ENCODE results near the gene RCL1.
"Not testable (repeated sequence)": the region's sequence is repeated elsewhere in the genome, so short reads cannot be mapped to it uniquely, and the experiment has no call there.

RCL1 gene

DNA sequence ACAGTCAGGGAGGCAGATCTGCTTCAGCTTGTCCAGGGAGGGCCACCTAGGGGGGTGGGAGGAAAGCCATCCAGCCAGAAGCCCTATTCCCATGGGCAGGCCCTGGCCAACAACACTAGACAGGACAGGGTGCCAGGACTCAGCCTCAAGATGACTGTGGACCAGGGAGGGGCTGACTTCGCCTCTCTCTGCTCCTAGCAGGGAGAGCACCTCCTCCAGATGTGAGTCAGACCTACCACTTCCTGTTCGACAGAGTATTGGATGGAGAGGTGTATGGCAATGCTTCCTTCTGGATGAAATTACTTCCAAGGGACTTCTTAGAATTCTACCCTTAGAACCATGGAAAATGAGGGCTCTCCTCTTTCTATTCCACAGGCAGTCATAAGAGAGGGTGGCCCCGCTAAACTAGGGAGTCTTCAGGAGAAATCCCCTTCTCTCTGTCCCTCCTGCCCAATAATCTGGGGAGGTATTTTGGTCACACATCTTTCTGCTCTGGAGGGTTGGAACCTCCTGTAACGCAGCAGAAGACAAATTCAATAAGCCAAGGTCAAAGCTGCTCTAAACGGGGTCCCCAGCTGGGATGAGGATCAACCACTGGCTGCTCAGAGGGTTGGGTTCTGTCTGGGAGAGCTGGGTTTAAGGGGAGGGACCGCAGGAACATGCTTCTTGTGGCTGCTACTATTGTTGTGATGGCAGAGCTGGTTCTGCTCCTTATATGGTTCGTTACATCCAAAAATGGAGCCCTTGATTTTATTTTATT lies 23.2 kb upstream of the RCL1 start:
- no peak for DNase-seq (ENCODE audit: low read depth, low spot score)
- no peak for TF ChIP-seq SUZ12 (IDR thresholded peaks at IDR 0.05; ENCODE audit: extremely low read depth, insufficient read depth, insufficient read length)
- no peaks in the 10 kb centered on the region for H3K9me3 ChIP-seq (ENCODE audit: insufficient read depth, low read length)
- no peaks in the 10 kb centered on the region for H3K27me3 ChIP-seq (ENCODE audit: insufficient read depth, insufficient read length)
- no peak overlapping the region for H3K9ac ChIP-seq (ENCODE audit: insufficient read length, low read depth)
- no peaks in the 10 kb centered on the region for H3K36me3 ChIP-seq (ENCODE audit: insufficient read depth, insufficient read length, low read length)
- H3K4me1 ChIP-seq (ENCODE audit: insufficient read depth, insufficient read length) = no peaks in the 10 kb centered on the region
- H3K4me3 ChIP-seq (ENCODE audit: insufficient read length, low read depth) = no peak overlapping the region

DNA sequence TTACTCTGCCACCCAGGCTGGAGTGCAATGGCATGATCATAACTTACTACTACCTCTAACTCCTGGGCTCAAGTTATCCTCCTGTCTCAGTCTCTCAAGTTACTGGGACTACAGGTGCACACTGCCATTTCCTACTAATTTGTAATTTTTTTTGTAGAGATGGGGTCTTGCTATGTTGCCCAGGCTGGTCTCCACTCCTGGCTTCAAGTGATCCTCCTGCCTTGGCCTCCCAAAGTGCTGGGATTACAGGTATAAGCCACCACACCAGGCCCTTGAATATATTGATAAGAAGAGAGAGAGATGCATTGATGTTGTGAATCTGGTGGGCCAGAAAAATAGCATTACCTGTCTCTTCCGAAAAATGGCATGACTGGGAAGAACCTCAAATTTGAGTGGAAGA lies 21.0 kb upstream of the RCL1 start:
- no peak for DNase-seq (ENCODE audit: low read depth, low spot score)
- H3K9ac ChIP-seq (ENCODE audit: insufficient read length, low read depth) = no peak overlapping the region
- H3K4me3 ChIP-seq (ENCODE audit: insufficient read length, low read depth) = no peak overlapping the region
- H3K9me3 ChIP-seq (ENCODE audit: insufficient read depth, low read length) = no peaks in the 10 kb centered on the region
- no peaks in the 10 kb centered on the region for H3K36me3 ChIP-seq (ENCODE audit: insufficient read depth, insufficient read length, low read length)
- H3K4me1 ChIP-seq (ENCODE audit: insufficient read depth, insufficient read length) = no peaks in the 10 kb centered on the region
- no peaks in the 10 kb centered on the region for H3K27me3 ChIP-seq (ENCODE audit: insufficient read depth, insufficient read length)
- no peak for TF ChIP-seq ZNF274 (IDR thresholded peaks at IDR 0.05; ENCODE audit: low read depth, low read length)
- no peak for TF ChIP-seq YY1 (IDR thresholded peaks at IDR 0.05; ENCODE audit: insufficient read depth, insufficient read length)
- TF ChIP-seq SUZ12 (IDR thresholded peaks at IDR 0.05; ENCODE audit: extremely low read depth, insufficient read depth, insufficient read length) = no peak

DNA sequence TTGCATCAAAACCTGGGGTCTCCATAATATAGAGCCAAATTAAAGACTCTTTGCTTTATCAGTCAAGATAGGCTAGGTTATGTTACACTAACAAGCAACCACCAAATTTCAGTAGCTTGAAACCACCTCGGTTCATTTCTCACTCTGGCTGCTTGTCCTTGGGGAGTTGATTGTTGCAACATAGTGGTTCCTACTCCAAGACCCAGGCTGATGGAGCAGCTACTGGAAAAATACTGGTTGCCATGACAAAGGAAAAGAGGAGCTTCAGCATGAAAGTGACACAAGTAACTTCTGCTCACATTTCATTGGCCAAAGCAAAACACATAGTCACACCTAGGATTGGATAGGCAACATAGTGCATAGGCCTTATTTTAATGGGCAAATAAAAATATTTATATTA lies 18.5 kb upstream of the RCL1 start:
- no peaks in the 10 kb centered on the region for H3K36me3 ChIP-seq (ENCODE audit: insufficient read depth, insufficient read length, low read length)
- no peak overlapping the region for H3K9ac ChIP-seq (ENCODE audit: insufficient read length, low read depth)
- H3K4me1 ChIP-seq (ENCODE audit: insufficient read depth, insufficient read length) = no peaks in the 10 kb centered on the region
- H3K4me3 ChIP-seq (ENCODE audit: insufficient read length, low read depth) = no peak overlapping the region
- no peaks in the 10 kb centered on the region for H3K9me3 ChIP-seq (ENCODE audit: insufficient read depth, low read length)
- TF ChIP-seq SUZ12 (IDR thresholded peaks at IDR 0.05; ENCODE audit: extremely low read depth, insufficient read depth, insufficient read length) (no peak), ZNF274 (IDR thresholded peaks at IDR 0.05; ENCODE audit: low read depth, low read length) (no peak), YY1 (IDR thresholded peaks at IDR 0.05; ENCODE audit: insufficient read depth, insufficient read length) (no peak)
- no peak for DNase-seq (ENCODE audit: low read depth, low spot score)
- H3K27me3 ChIP-seq (ENCODE audit: insufficient read depth, insufficient read length) = no peaks in the 10 kb centered on the region

DNA sequence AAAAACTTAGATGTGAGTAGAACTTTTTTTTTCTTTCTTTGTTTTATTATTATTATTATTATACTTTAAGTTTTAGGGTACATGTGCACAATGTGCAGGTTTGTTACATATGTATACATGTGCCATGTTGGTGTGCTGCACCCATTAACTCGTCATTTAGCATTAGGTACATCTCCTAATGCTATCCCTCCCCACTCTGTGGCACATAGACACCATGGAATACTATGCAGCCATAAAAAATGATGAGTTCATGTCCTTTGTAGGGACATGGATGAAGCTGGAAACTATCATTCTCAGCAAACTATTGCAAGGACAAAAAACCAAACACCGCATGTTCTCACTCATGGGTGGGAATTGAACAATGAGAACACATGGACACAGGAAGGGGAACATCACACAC lies 17.8 kb upstream of the RCL1 start:
- not testable (repeated sequence) for H3K4me3 ChIP-seq (ENCODE audit: insufficient read length, low read depth); H3K9ac ChIP-seq (ENCODE audit: insufficient read length, low read depth); H3K4me1 ChIP-seq (ENCODE audit: insufficient read depth, insufficient read length); H3K27me3 ChIP-seq (ENCODE audit: insufficient read depth, insufficient read length); DNase-seq (ENCODE audit: low read depth, low spot score); H3K9me3 ChIP-seq (ENCODE audit: insufficient read depth, low read length); H3K36me3 ChIP-seq (ENCODE audit: insufficient read depth, insufficient read length, low read length)

- no peak overlapping the region for H3K9ac ChIP-seq (ENCODE audit: insufficient read length, low read depth)
- H3K4me1 ChIP-seq (ENCODE audit: insufficient read depth, insufficient read length) = peaks cover 3% of the 10 kb centered on the region
- no peaks in the 10 kb centered on the region for H3K9me3 ChIP-seq (ENCODE audit: insufficient read depth, low read length)
- no peaks in the 10 kb centered on the region for H3K36me3 ChIP-seq (ENCODE audit: insufficient read depth, insufficient read length, low read length)
- H3K4me3 ChIP-seq (ENCODE audit: insufficient read length, low read depth) = no peak overlapping the region
- TF ChIP-seq ZNF274 (IDR thresholded peaks at IDR 0.05; ENCODE audit: low read depth, low read length) (no peak), YY1 (IDR thresholded peaks at IDR 0.05; ENCODE audit: insufficient read depth, insufficient read length) (no peak), SUZ12 (IDR thresholded peaks at IDR 0.05; ENCODE audit: extremely low read depth, insufficient read depth, insufficient read length) (no peak)
- DNase-seq (ENCODE audit: low read depth, low spot score) = no peak
- H3K27me3 ChIP-seq (ENCODE audit: insufficient read depth, insufficient read length) = no peaks in the 10 kb centered on the region
Measured at GRCh38 chr9:4780651-4781050, 12.1 kb upstream of the RCL1 start.

DNA sequence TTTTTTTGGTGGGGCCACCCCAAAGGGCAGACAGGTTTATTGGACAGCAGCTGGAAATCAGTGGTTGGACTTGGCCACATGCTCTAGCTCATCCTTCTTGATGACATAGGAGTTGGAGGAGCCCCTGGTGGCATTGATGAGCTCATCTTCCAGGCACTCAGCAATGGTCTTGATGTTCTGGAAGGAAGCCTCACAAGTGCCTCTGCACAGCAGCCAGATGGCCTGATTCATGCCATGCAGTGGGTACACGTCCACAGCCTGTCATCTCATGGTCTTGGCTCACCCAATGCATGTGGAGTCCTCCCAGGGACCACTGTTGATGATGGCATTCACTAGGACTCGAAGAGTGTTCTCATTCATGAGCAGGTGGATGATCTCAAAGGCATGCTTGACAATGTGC lies 11.3 kb upstream of the RCL1 start:
- Histone ChIP-seq H3K4me3 (ENCODE audit: insufficient read length, low read depth) (no peak overlapping the region), H3K9me3 (ENCODE audit: insufficient read depth, low read length) (no peaks in the 10 kb centered on the region), H3K36me3 (ENCODE audit: insufficient read depth, insufficient read length, low read length) (no peaks in the 10 kb centered on the region), H3K9ac (ENCODE audit: insufficient read length, low read depth) (no peak overlapping the region), H3K27me3 (ENCODE audit: insufficient read depth, insufficient read length) (no peaks in the 10 kb centered on the region), H3K4me1 (ENCODE audit: insufficient read depth, insufficient read length) (peaks cover 3% of the 10 kb centered on the region)
- no peak for DNase-seq (ENCODE audit: low read depth, low spot score)
- TF ChIP-seq ZNF274 (IDR thresholded peaks at IDR 0.05; ENCODE audit: low read depth, low read length) (no peak), YY1 (IDR thresholded peaks at IDR 0.05; ENCODE audit: insufficient read depth, insufficient read length) (no peak), SUZ12 (IDR thresholded peaks at IDR 0.05; ENCODE audit: extremely low read depth, insufficient read depth, insufficient read length) (no peak)

- H3K9me3 ChIP-seq (ENCODE audit: insufficient read depth, low read length); H3K4me3 ChIP-seq (ENCODE audit: insufficient read length, low read depth); DNase-seq (ENCODE audit: low read depth, low spot score); H3K4me1 ChIP-seq (ENCODE audit: insufficient read depth, insufficient read length); H3K9ac ChIP-seq (ENCODE audit: insufficient read length, low read depth); H3K36me3 ChIP-seq (ENCODE audit: insufficient read depth, insufficient read length, low read length); H3K27me3 ChIP-seq (ENCODE audit: insufficient read depth, insufficient read length): not testable (repeated sequence)
Measured at GRCh38 chr9:4783191-4783590, 9.6 kb upstream of the RCL1 start.

- Histone ChIP-seq H3K27me3 (ENCODE audit: insufficient read depth, insufficient read length) (no peaks in the 10 kb centered on the region), H3K9me3 (ENCODE audit: insufficient read depth, low read length) (no peaks in the 10 kb centered on the region), H3K4me1 (ENCODE audit: insufficient read depth, insufficient read length) (peaks cover 3% of the 10 kb centered on the region), H3K36me3 (ENCODE audit: insufficient read depth, insufficient read length, low read length) (no peaks in the 10 kb centered on the region), H3K4me3 (ENCODE audit: insufficient read length, low read depth) (no peak overlapping the region), H3K9ac (ENCODE audit: insufficient read length, low read depth) (no peak overlapping the region)
- DNase-seq (ENCODE audit: low read depth, low spot score) = no peak
- TF ChIP-seq SUZ12 (IDR thresholded peaks at IDR 0.05; ENCODE audit: extremely low read depth, insufficient read depth, insufficient read length) = no peak
Measured at GRCh38 chr9:4784403-4784802, 8.3 kb upstream of the RCL1 start.

All from NT2/D1 (cell line).